ENCODE results near the gene FRAS1.
"Not testable (repeated sequence)": the region's sequence is repeated elsewhere in the genome, so short reads cannot be mapped to it uniquely, and the experiment has no call there.

The FRAS1 gene

DNA sequence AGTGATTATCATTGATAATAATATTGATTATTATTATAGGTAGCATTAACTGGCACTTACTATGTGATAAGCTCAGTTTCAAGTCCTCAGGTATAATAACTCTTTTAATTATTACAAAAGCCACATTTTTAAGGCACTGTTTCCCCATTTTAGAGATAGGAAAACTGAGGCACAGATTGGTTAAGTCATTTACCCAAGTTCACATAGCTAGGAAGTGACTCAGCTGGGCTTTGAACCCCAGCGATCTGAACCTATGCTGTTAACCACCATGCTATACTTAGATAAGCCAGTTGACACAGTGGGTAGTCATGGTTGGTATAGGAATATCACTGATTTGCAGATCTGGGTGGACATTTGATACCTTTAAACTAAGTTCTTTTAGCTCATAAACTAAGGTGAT is 110.4 kb downstream of the FRAS1 start:
- no peak for DNase-seq

DNA sequence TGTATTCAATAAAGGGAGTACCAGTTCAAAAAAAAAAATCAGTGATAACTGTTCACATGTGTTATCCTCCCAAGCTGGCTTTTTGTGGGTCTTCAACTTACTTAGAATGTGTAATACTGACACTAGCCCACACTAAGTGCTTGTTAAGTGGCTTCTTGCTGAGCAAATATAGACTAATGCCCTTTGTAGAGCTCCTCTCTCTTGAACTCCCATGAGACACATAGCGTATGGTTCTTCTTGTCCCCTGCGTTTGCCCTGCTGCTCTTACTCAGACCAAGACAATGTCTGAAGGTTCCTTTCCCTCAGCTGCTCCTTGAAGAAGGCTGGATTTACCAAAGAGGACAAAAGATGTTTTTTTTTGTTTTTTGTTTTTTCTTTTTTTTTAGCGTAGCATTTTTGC is 110.9 kb downstream of the FRAS1 start:
- no peak for DNase-seq

DNA sequence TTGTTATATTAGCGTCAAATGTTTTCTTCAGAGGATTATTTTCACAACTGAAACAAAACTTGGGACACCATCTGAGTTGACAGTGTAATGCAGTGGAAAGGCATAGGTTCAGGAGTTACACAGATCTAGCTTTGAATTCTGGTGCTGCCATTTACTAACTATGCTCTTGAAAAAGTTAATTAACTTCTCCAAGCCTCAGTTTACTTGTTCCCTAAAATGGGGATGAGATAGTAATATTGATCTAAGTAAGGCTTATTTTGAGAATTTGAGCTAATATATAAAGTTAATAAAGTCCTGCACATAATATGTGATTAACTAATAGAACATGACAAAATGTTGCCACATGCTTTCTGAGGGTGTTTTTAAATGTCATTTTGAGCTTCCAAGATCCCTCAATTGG is 112.6 kb downstream of the FRAS1 start:
- DNase-seq: no peak

DNA sequence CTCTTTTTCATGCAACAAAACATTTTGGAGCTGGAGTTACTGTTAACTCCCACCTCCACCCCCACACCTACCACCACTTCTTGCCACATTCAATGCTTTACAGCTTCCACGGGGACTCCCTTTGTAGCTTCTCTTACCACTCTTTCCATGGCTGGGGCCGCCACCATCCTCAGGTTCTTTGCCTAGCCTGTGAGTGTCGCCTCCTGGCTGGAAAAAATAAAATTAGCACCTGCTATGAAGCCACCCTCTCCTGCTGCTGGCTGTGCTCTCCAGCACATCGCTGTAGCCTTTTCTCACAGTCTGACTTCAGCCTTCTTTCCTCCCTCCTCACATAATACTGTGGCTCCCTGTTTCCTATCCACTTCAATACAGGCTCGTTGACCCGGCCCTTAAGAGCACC is 114.4 kb downstream of the FRAS1 start:
- no peak for DNase-seq

DNA sequence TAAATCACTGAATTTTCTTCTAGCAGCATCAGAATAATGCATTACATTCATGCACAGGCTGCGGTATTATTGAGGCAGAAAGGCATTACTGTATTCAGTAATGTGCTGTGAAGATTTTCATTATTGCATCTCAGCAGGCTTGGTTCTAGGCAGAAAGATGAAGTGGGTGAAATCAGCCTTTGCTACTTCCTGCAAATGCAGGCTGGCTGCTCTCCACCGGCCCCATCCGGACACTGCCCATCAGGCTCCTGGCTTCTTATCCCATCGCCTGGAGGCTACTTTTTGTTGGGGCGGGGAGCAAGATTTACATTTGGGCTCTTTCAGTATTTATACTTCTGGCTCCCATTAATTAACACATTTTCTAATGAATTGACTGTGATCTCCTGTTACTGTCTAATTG is 117.8 kb downstream of the FRAS1 start:
- DNase-seq: no peak

DNA sequence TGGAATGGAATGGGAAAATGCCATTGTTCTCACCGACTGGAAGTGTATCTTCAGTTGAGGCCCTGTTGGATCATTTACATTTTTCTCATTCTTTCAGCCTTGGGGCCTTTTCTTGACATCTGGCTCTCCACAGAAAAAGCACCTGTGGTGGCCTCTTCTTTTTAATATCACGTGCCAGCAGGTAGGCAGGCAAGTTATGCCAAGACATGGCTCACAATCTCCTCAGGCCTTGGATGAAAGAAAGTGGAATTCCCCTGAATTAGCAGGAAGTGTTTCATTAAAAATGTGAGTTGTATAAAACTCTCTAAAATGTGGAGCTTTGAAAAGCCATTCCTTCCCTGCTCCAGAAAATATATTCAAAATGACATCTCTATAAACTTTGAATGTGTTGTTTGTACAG is 122.1 kb downstream of the FRAS1 start:
- DNase-seq: no peak

DNA sequence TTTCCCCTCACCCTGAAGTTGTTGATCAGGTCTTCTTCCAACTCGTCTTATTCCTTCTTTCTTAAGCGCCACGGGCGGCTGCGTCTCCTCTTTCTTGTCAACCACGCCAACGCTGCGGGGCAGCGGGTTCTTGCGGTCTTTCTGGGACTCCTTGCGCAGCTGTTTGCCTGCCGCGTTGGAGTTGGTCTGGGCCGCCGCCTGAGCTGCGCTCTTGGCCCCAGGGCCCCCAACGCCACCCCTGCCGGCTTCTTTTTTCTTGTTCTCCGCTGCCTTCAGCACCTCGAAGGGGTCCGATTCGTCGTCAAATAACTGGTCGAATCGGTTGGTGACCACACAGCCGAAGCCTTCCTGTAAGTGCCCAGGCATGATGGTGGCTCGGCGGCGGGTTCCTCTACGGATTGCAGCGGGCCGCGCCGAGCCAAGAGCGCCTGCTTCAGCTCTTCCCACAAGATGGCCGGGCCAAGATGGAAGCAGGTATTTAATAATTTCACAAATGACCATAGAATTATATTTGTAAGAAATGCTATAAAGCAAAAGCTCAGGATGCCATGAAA is 124.6 kb downstream of the FRAS1 start:
- DNase-seq: not testable (repeated sequence)

DNA sequence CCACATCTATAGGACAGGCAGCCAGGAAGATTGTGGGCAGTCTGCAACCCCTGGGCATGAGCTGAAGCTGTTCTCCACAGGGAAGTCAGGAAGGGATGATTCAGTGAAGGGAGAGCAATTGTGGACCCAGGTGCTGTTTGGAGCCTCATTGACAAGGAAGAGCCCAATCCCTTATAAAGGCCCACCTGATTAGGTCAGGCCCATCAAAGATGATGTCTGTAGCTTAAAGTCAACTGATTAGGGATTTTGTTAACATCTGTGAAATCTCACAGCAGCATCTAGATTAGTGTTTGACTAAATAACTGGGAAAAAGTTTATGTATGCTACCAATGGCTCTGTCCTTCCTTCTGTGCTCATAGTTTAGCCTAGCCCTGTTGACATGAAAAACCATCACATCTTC is 127.5 kb downstream of the FRAS1 start:
- DNase-seq: no peak

DNA sequence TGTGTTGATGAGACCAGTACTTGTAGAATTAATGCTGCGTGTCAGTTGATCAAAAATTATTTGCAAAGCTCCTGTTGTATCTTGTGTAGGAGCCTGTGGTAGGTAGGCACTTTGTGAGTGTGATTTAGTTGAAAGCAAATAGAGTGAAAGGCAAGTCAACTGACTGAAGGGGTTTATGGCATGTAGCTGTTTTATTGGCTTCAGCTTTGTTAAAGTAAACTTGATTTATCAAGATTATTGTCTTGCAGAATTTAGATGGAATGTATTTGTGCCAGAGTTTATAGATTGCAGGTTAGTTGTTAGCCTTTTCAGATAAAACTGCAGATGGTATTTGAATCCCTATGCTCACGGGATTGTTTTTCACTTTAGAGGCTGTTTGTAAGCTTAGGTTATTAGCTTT is 128.0 kb downstream of the FRAS1 start:
- no peak for DNase-seq

DNA sequence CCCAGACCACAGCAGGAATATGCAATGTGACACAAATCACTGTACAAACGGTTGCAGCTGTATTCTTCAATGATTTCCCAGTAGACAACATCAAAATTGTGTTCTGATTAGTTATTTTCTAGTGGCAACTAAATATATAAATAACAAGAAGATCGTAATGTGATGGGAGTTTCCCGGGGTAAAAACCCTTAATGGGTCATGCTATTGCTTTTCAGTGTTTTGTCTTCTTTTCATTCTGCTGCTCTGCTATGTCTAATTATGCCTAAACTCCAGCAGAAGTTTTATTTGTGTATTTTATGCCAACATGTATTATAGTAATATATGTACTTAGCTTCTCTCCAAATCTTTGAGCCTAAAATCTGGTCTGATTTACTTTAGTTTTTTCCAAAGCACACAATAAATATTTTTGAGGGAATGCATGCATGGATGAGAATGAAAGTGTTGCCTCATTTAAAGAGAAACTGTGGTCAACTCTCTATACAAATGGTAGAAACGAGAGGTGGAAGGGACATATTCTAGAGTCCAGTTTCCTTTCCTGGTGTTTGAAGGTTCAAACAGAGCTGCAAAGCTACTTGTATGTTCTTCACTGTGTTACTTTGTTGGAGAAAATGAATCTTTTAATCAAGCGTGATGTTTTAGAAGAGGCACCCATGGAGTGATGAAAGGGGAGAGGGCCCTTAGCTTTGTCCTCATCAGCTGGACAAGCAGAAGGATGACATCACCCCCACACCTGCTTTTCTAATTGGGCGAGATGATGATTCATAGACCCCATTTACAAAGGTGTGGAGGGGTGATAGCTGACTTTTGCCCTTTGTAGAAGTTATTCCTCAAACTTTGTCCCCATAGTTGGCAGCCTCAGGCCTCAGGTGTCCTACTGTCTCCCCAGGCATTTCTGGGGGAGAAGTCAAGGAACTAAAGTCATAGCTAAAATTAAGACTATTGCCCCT is 129.7 kb downstream of the FRAS1 start:
- DNase-seq: no peak

DNA sequence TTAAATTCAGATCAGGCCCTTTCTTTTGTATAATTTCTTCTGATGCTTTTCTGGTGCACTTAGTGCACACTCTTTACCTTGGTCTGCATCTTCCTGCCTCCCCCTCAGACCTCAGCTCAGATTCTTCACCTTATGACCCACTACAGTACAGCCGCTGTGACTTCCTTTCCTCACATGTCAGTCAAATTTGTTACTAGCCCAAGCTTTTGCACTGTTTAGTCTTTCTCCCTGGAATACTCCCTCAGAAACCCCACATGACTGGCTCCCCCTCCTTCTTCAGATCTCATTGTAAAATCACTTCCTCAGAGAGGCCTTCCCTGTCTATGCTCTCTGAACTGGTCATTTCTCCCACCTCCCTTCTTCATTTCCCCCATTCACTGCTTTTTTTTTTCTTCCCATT is 132.9 kb downstream of the FRAS1 start:
- no peak for DNase-seq

DNA sequence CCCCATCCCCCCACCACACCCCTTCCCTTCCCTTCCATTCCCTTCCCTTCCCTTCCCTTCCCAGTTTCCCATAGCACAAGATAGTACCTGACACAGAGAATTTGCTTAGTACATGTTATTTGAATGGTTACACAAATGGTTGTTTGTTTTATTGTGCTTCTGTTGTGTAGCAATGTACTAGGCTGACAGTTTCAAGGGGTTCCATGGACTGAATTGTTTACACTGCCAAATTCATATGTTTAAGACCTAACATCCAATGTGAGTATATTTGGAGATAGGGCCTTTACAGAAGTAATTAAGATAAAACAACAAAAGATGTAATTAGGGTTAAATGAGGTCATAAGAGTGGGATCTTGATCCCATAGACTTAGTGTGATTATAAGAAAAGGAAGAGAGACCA is 133.5 kb downstream of the FRAS1 start:
- DNase-seq: no peak

DNA sequence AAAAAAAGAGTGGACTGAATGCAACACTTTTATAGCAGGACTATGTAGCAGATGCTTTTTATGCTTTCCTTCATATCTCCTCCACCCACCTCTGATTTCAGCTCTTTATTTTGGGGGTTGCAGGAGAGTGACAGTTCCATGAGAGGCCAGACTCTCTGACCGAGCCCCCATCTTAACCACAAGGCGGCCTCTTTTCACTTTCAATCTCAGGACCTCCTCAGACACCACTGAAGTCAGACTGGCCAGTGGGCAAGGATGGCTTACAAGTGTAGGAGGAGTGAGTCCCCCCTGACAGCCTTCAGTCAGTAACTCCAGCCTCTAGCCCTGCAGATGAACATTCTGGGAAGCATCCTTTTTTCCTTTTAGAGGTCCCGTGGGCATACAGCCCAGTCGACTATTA is 140.8 kb downstream of the FRAS1 start:
- DNase-seq: no peak

DNA sequence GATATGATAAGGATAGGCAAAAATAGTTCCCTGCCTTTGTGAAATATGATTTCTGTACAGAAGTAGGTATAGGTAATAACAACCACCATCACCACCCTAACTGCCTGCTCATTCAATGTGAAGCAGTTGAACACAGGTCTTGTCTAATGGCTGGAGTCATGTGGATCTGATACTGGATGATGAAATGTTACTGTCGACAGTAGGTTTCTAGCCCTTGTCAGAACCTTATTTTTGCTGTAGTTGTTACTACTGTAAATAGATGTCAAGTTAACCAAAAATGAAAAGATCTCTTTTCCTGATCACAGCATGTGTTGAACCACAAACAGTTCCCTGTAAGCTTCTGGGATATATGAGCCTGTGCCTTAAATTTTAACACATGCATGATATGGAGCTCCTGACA is 142.9 kb downstream of the FRAS1 start:
- no peak for DNase-seq

DNA sequence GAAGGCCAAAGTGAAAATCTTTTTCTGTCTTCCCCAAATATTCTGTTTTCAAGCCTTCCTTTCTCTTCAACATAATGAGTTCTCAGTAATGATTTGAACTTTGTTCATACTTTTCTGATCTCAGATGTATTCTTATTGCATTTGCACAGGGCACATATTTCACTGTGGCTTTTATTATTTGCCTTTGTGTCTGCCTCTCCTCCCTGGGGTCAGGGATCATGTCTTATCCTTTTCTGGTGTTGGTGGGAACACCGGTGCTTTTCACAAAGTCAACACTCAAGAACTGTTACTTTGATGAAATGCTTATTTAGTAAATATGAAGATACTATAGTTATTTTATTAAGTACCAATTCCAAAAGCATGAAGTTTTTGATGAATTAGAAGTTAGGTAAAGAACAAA is 143.8 kb downstream of the FRAS1 start:
- no peak for DNase-seq

DNA sequence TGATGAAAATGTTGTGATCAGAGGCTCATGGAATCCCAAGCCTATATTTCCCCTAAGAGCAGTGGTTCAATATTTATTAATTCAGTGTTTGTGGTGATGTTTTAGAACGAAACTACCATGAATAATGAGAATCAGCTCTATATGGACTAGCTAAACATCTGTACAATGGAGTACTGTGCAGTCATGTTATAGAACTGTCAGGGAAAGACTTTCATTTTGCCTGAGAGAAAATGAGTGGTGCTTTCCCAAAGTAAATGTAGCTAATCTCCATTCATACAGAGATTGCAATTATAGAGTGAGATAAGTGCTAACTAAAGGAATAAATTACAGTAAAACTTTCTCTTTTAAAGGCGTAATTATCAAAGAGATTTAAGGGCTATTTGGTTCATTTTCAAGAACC is 147.1 kb downstream of the FRAS1 start:
- no peak for DNase-seq

DNA sequence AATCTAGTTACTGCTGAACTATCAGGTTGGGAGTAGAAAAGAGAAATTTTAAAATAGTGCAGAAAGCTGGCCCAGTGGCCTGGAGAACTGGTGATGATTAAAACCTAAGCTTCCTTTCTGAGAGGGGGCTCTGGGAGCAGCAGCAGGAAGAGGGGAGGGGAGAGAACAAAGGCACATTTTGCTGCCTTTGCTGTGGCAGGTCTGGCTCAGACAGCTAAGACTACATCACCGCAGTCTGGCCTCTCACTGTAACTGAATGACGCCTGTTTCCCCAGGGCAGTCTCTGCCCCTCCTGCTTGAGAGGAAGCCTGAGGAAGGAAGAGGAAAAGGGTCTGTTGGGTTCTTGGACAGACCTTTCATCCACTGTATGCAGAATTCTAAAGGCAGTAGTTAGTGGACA is 148.5 kb downstream of the FRAS1 start:
- no peak for DNase-seq

DNA sequence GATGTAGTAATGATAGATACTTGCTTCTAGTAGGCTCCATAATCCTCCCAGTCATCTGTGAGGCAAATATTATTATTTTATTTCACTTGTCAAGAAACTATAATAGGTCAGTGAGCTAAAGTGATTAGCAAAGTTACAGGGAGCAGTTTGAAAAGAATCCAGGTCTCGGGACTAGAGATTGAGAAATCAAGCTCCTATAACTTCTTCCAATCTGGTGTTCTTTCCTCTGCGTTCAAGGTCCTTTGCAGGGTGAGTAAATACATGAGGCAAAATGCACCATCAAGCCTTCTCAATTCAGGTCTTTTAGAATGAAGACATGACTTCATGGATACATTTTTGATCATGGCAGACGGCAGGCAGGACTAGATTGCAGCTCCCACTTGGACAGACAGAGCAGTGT is 150.4 kb downstream of the FRAS1 start:
- DNase-seq: no peak

DNA sequence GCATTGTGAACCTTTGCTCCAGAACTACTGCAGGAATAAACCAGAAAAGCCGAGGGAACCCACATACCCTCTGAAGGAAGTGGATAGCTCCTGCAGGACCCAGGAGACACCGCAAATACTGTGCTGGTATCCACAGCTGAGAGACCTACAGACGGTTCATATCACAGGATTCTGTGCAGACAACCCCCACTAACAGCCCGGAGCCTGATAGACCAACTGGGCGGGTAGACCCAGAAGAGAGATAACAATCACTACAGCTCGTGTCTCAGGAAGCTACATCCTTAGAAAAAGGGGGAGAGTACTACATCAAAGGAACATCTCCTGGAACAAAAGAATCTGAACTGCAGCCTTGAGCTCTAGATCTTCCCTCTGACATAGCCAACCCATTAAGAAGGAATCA is 150.8 kb downstream of the FRAS1 start:
- DNase-seq: no peak

DNA sequence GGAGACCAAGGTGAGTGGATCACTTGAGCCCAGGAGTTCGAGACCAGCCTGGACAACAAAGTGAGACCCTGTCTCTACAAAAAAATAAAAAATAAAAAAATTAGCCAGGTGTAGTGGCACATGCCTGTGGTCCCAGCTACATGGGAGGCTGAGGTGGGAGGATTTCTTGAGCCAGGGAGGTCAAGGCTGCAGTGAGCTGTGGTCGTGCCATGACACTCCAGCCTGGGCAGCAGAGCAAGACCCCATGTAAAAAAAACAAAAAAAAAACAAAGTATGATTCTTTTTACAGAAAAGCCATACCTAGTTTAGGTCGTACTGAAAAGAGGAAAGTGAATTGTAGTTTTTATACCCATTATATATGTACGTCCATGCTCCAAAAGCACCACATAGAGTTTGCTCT is 151.8 kb downstream of the FRAS1 start:
- not testable (repeated sequence) for DNase-seq

DNA sequence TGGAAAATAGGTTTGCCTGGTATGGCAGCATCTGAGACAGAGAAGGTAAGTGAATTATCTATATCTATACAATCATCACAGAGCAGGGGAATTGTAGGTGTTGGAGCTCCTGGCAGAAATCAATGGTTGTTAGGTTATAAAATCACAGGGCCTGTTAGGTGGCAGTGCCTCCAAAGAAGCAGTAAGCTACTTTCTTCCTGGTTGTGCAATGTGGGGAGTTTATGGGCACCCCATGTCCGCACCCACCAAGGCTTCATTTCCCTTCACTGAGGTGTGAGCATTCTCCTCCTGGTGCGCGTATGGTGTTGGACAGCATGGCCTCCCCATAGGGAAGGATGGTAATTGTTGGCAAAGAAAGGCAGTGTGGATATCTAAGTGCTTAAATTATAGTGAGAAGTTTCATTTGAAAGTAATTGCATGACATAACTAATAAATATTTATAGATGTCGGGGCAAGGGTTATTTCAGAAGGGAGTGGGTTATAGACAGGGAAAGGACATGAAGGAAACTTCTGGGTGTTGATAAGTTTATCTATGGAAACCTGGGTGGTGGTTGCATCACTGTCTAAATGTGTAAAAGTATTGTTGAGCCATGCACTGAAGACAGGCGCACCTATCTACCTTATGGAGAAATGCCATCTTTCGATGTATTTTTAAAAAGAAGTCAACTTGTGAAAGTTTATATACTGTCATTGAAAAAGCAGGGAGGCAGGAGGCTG is 153.7 kb downstream of the FRAS1 start:
- DNase-seq: no peak

DNA sequence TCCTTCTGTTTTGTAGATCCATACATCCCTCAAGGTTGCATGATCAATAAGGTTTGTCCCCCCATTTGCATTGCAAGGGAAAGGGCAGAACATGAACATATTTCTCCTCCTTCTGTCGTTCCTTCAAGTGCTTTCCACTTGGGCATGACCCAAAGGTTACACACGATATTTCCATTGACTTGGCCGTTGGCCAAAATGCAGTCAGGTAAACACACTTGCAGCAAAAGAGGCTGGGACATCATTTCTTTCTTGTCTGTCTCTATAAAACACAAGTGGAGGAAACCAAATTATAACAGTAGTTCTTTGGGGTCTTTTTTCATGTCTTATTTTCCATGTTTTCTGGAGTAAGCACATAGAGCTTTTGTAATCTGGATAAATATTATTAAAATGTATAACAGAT is 156.1 kb downstream of the FRAS1 start:
- DNase-seq: no peak

DNA sequence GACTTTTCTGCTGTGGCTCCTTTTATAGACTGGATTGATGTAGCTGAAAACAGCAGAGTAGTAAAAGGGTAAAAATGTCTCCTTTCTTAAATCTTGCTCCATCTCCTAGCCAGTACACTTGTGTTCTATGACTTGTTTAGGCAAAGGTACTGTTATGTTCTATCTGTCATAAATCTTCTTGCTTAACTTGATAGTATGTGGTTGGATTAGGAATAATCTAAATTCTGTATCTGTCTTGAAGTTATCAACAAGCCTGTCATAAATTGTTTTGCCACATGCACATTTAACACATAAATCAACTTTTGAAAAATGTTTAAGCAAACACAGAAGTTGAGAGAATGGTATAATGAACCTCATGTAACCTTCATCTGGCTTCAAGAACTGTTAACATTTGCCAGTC is 157.0 kb downstream of the FRAS1 start:
- DNase-seq: no peak

DNA sequence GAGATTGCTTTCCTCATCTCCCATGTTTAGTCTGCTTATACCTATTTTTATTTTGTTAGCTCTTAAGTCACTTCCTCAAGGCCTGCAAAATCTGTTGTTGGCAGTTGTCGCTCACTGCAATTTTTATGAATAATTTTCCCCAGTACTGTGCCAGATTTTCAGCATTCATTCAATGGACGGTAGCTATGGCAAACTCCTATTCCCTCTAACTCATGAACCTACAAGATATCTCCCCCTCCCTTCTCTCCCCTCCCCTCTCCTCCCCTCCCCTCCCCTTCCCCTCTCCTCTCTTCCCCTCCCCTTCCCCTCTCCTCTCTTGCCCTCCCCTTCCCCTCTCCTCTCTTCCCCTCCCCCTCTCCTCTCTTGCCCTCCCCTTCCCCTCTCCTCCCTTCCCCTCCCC is 160.4 kb downstream of the FRAS1 start:
- DNase-seq: no peak

Measured in activated T-cell treated with anti-CD3 and anti-CD28 coated beads, Interleukin-2, amount 50 U/mL, for 48 hours (primary cell).